H1 (cell line): Measurements from ENCODE around the gene PTS.

Experiments
- CEBPB ChIP-seq: IDR thresholded peaks from 2 replicates; pipeline ENCODE4 v1.6.1; 2012; ENCODE audit warnings: low read depth, low read length
- EP300 ChIP-seq, 2 experiments: IDR thresholded peaks; 1 replicate in 1 of 2; 2 replicates in 1 of 2; pipeline ENCODE4 v1.6.1; 2011 to 2012; ENCODE audit warnings: low read depth in 2 of 2, low read length in 2 of 2, mild to moderate bottlenecking in 2 of 2, borderline replicate concordance in 1 of 2, inconsistent platforms in 1 of 2, moderate library complexity in 1 of 2
- EZH2 ChIP-seq: fragments of 200-600 bp; sonication (generic); IDR thresholded peaks from 2 replicates; pipeline ENCODE4 v1.7.1; 2012; ENCODE audit warnings: low read depth, mild to moderate bottlenecking, moderate library complexity, low read length, inconsistent platforms; ENCODE audit not compliant: severe bottlenecking
- POLR2A ChIP-seq, 2 experiments: IDR thresholded peaks; 1 replicate in 1 of 2; 2 replicates in 1 of 2; pipeline ENCODE4 v1.6.1; 2011; ENCODE audit warnings: low read depth in 2 of 2, low read length in 2 of 2, mild to moderate bottlenecking in 2 of 2; ENCODE audit errors: control extremely low read depth in 1 of 2
- POLR2AphosphoS5 ChIP-seq: IDR thresholded peaks from 2 replicates; pipeline ENCODE4 v1.6.1; 2011; ENCODE audit warnings: low read depth, low read length
- SP1 ChIP-seq: IDR thresholded peaks from 2 replicates; pipeline ENCODE4 v1.6.1; 2011; ENCODE audit warnings: low read depth, low read length
- SUZ12 ChIP-seq: fragments of 200-600 bp; sonication (generic); IDR thresholded peaks from 2 replicates; pipeline ENCODE4 v1.6.1; 2012; ENCODE audit warnings: mild to moderate bottlenecking, inconsistent platforms, low read length, moderate library complexity, mixed read lengths
- TAF7 ChIP-seq: optimal IDR thresholded peaks from 2 replicates; pipeline ENCODE3; 2011; ENCODE audit warnings: low read depth, mild to moderate bottlenecking, inconsistent platforms, low read length, moderate library complexity, borderline replicate concordance
- TCF12 ChIP-seq: IDR thresholded peaks from 2 replicates; pipeline ENCODE4 v1.6.1; 2011; ENCODE audit warnings: low read depth, mild to moderate bottlenecking, low read length
- YY1 ChIP-seq: IDR thresholded peaks from 2 replicates; pipeline ENCODE4 v1.6.1; 2011; ENCODE audit warnings: low read depth, mild to moderate bottlenecking, low read length
- ZNF274 ChIP-seq: IDR thresholded peaks from 2 replicates; pipeline ENCODE4 v1.7.0; 2012; ENCODE audit warnings: low read length, borderline replicate concordance; ENCODE audit errors: extremely low read depth
- TF ChIP-seq, protein P1 (sequence below), 3 experiments: IDR thresholded peaks; 1 replicate in 2 of 3; 2 replicates in 1 of 3; pipeline versions ENCODE4 v1.5.1 to v1.6.1; 2011; ENCODE audit warnings: low read length in 3 of 3, mild to moderate bottlenecking in 3 of 3, inconsistent platforms in 2 of 3, low read depth in 1 of 3, moderate library complexity in 1 of 3; ENCODE audit not compliant: insufficient read depth in 1 of 3; ENCODE audit errors: control extremely low read depth in 1 of 3
- TF ChIP-seq, protein P2 (sequence below): IDR thresholded peaks from 2 replicates; pipeline ENCODE4 v1.6.1; 2011; ENCODE audit warnings: low read length, improper control_type of control experiment
- TF ChIP-seq, protein P3 (sequence below): IDR thresholded peaks from 2 replicates; pipeline ENCODE4 v1.6.1; 2011; ENCODE audit warnings: low read depth, mild to moderate bottlenecking, low read length; ENCODE audit not compliant: insufficient read depth

DNA sequence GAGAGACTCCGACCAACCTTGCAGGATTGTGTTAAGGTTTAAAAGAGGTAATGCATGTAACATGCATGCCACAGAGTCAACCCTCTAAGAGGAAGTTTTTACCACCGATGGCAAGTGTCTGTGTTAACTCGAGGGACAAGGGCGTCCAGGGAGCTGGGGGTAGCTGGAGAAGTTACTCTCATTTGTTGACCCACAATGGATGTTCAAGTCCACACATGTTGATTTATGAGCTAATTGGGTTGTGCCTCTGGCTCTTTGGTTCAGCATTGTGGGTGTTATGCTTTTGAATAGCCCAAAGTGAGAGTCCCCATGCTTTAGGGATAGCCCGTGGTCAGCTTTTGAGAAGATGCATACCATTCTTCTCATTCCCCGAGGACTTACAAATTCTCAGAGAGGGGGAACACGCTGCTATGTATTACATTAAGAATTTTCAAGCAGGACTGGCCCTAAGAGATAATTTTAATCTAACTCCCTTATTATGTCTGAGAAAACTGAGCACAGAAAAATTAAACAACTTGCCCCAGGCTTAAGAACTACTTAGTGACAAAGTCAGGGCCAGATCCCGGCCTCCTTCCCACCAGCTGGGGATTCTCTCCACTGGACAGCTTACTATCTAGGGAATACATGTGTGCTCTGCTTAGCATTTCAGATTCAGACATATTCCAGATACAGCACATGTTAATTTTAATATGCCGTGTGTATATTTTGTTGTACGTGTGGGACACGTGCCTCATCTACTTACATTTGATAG lies 39.6 kb downstream of the PTS start:
- TF ChIP-seq, protein P1, sequence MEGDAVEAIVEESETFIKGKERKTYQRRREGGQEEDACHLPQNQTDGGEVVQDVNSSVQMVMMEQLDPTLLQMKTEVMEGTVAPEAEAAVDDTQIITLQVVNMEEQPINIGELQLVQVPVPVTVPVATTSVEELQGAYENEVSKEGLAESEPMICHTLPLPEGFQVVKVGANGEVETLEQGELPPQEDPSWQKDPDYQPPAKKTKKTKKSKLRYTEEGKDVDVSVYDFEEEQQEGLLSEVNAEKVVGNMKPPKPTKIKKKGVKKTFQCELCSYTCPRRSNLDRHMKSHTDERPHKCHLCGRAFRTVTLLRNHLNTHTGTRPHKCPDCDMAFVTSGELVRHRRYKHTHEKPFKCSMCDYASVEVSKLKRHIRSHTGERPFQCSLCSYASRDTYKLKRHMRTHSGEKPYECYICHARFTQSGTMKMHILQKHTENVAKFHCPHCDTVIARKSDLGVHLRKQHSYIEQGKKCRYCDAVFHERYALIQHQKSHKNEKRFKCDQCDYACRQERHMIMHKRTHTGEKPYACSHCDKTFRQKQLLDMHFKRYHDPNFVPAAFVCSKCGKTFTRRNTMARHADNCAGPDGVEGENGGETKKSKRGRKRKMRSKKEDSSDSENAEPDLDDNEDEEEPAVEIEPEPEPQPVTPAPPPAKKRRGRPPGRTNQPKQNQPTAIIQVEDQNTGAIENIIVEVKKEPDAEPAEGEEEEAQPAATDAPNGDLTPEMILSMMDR (IDR thresholded peaks at IDR 0.05; ENCODE audit: control extremely low read depth in 1 of 3, insufficient read depth in 1 of 3, low read depth in 1 of 3, low read length in 3 of 3): no peak
- TF ChIP-seq, protein P2, sequence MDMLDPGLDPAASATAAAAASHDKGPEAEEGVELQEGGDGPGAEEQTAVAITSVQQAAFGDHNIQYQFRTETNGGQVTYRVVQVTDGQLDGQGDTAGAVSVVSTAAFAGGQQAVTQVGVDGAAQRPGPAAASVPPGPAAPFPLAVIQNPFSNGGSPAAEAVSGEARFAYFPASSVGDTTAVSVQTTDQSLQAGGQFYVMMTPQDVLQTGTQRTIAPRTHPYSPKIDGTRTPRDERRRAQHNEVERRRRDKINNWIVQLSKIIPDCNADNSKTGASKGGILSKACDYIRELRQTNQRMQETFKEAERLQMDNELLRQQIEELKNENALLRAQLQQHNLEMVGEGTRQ: no peak
- no peak for TF ChIP-seq TAF7
- no peak for TF ChIP-seq SP1
- no peak for TF ChIP-seq POLR2A (IDR thresholded peaks at IDR 0.05; ENCODE audit: control extremely low read depth in 1 of 2, low read depth in 2 of 2, low read length in 2 of 2)
- no peak for TF ChIP-seq SUZ12
- TF ChIP-seq, protein P3, sequence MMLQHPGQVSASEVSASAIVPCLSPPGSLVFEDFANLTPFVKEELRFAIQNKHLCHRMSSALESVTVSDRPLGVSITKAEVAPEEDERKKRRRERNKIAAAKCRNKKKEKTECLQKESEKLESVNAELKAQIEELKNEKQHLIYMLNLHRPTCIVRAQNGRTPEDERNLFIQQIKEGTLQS: no peak
- TF ChIP-seq EZH2: no peak
- no peak for TF ChIP-seq POLR2AphosphoS5
- TF ChIP-seq CEBPB: no peak
- TF ChIP-seq TCF12: no peak
- TF ChIP-seq YY1: no peak
- no peak for TF ChIP-seq ZNF274
- no peak for TF ChIP-seq EP300 (IDR thresholded peaks at IDR 0.05; ENCODE audit: borderline replicate concordance in 1 of 2, low read depth in 2 of 2, low read length in 2 of 2)
